Measurements from ENCODE around the gene SFI1. TPM values are rescaled to one million over a fixed set of nuclear protein-coding genes. Genes with fewer than 3 reads are reported as not detected.

The SFI1 gene
- total RNA-seq, 2 donors from 2014 or later = 42.0 to 52.6 TPM

- Histone ChIP-seq H3K4me1 (ENCODE audit: control insufficient read depth, insufficient read depth, low read length) (peaks cover 21% of the 10 kb centered on the region), H3K9ac (ENCODE audit: extremely low read depth, low read length, poor library complexity, severe bottlenecking) (no peak overlapping the region)
Observed at GRCh38 chr22:31625257-31625640, 128.9 kb downstream of the SFI1 start.

GRCh38 chr22:31625661-31626426 is 129.5 kb downstream of the SFI1 start:
- Histone ChIP-seq H3K36me3 (ENCODE audit: control insufficient read depth, insufficient read depth, low read length) (peaks cover 29% of the 10 kb centered on the region), H3K4me3 (ENCODE audit: low read length) (no peak overlapping the region), H3K27me3 (ENCODE audit: control insufficient read depth, insufficient read depth, low read length, poor library complexity, severe bottlenecking) (no peaks in the 10 kb centered on the region), H3K27ac (ENCODE audit: low read depth, low read length) (peak overlapping the region; percentile 87), H3K9me3 (ENCODE audit: control insufficient read depth, low read length) (no peaks in the 10 kb centered on the region), H3K4me1 (ENCODE audit: control insufficient read depth, insufficient read depth, low read length) (peaks cover 21% of the 10 kb centered on the region), H3K9ac (ENCODE audit: extremely low read depth, low read length, poor library complexity, severe bottlenecking) (no peak overlapping the region)
- peak; percentile 92 for DNase-seq
- no peak for TF ChIP-seq CTCF (conservative IDR thresholded peaks at IDR 0.05)
- WGBS, 2 experiments (ENCODE audit: insufficient coverage in 1 of 2, insufficient read length in 1 of 2) = 36 to 41% methylated on average over 30 to 31 of the region's 31 CpGs
- Mint-ChIP-seq H3K27me3 (ENCODE audit: insufficient read depth) (no peaks in the 10 kb centered on the region), H3K4me1 (peaks cover 25% of the 10 kb centered on the region), H3K27ac (peak overlapping the region; percentile 64), H3K36me3 (ENCODE audit: low read depth) (peaks cover 3% of the 10 kb centered on the region), H3K4me3 (peak overlapping the region; percentile 33), H3K9me3 (no peaks in the 10 kb centered on the region)

More at GRCh38 chr22:31625257-31625640, 128.9 kb downstream of the SFI1 start:
- H3K36me3 ChIP-seq (ENCODE audit: control insufficient read depth, insufficient read depth, low read length) = peaks cover 34% of the 10 kb centered on the region
- 82 to 96% methylated on average over 4 to 7 of the region's 7 CpGs for WGBS, 2 experiments (ENCODE audit: insufficient coverage in 1 of 2, insufficient read length in 1 of 2)
- H3K4me3 Mint-ChIP-seq = no peak overlapping the region
- TF ChIP-seq CTCF (conservative IDR thresholded peaks at IDR 0.05) = no peak
- H3K4me1 Mint-ChIP-seq = peaks cover 25% of the 10 kb centered on the region
- H3K4me3 ChIP-seq (ENCODE audit: low read length) = no peak overlapping the region
- H3K27ac Mint-ChIP-seq = peak overlapping the region; percentile 79
- H3K27me3 ChIP-seq (ENCODE audit: control insufficient read depth, insufficient read depth, low read length, poor library complexity, severe bottlenecking) = no peaks in the 10 kb centered on the region
- no peak for DNase-seq
- H3K36me3 Mint-ChIP-seq (ENCODE audit: low read depth) = peaks cover 7% of the 10 kb centered on the region
- H3K9me3 ChIP-seq (ENCODE audit: control insufficient read depth, low read length) = no peaks in the 10 kb centered on the region
- peak overlapping the region; percentile 87 for H3K27ac ChIP-seq (ENCODE audit: low read depth, low read length)
- no peaks in the 10 kb centered on the region for H3K27me3 Mint-ChIP-seq (ENCODE audit: insufficient read depth)
- H3K9me3 Mint-ChIP-seq = no peaks in the 10 kb centered on the region

- DNase-seq = peak; percentile 45
- peak overlapping the region; percentile 33 for H3K4me3 Mint-ChIP-seq
Observed at GRCh38 chr22:31626427-31627150, 130.3 kb downstream of the SFI1 start.

More at GRCh38 chr22:31626427-31627150, 130.3 kb downstream of the SFI1 start:
- no peaks in the 10 kb centered on the region for H3K9me3 ChIP-seq (ENCODE audit: control insufficient read depth, low read length)
- H3K4me1 Mint-ChIP-seq = peaks cover 31% of the 10 kb centered on the region
- no peak overlapping the region for H3K4me3 ChIP-seq (ENCODE audit: low read length)
- H3K9me3 Mint-ChIP-seq = no peaks in the 10 kb centered on the region
- peaks cover 21% of the 10 kb centered on the region for H3K36me3 ChIP-seq (ENCODE audit: control insufficient read depth, insufficient read depth, low read length)
- no peaks in the 10 kb centered on the region for H3K27me3 Mint-ChIP-seq (ENCODE audit: insufficient read depth)
- peaks cover 25% of the 10 kb centered on the region for H3K4me1 ChIP-seq (ENCODE audit: control insufficient read depth, insufficient read depth, low read length)
- H3K9ac ChIP-seq (ENCODE audit: extremely low read depth, low read length, poor library complexity, severe bottlenecking) = no peak overlapping the region
- no peak for TF ChIP-seq CTCF (conservative IDR thresholded peaks at IDR 0.05)
- peak overlapping the region; percentile 64 for H3K27ac Mint-ChIP-seq
- H3K27ac ChIP-seq (ENCODE audit: low read depth, low read length) = peak overlapping the region; percentile 87
- H3K27me3 ChIP-seq (ENCODE audit: control insufficient read depth, insufficient read depth, low read length, poor library complexity, severe bottlenecking) = no peaks in the 10 kb centered on the region
- no peaks in the 10 kb centered on the region for H3K36me3 Mint-ChIP-seq (ENCODE audit: low read depth)
- WGBS, 2 experiments (ENCODE audit: insufficient coverage in 1 of 2, insufficient read length in 1 of 2) = 79 to 84% methylated on average over 7 to 15 of the region's 15 CpGs
